HG02571 (cell line): ENCODE data around the gene ANKRD18B.
"Not testable (repeated sequence)": the region's sequence is repeated elsewhere in the genome, so short reads cannot be mapped to it uniquely, and the experiment has no call there.

Experiments
- ATAC-seq: cut with Tn5 transposase; IDR thresholded peaks from one replicate; pipeline ENCODE4 v1.9.1; 2021; ENCODE audit warnings: mild to moderate bottlenecking, moderate library complexity; ENCODE audit not compliant: unreplicated experiment

Gene ANKRD18B

DNA sequence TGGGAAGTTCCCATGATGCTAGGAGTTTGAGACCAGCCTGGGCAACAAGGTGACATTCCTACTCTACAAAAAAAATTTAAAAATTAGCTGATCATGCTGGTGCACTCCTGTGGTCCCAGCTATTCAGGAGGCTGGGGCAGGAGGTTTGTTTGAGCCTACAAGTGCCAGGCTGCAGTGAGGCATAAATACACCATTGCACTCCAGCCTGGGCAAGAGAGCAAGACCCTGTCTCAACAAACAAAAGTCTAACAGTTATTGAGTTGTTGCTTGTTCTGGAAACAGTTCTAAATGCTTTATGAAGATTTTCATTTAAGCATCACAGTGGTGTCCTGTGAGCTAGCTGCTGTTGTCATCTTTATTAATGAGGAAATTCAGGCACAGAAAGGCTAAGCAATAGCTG lies 4.0 kb downstream of the ANKRD18B start:
- not testable (repeated sequence) for ATAC-seq

DNA sequence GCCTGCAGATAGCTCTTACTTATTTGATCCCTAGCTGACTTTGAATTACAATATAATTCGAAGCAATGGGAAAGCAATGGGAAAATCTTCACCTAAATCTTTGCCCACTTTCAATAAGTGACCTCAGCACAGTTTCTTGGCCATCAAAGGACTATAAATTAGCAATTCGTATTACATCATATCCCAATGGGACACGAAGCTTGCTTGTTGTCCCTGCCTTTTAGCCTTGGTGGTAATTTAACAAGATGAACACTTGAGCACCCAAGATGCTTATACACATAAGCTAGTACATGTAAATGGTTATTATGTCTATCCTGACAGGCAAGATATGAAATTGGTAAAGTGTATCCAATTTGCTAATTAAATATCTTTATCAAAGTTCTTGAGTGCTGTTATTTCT lies 9.9 kb downstream of the ANKRD18B start:
- not testable (repeated sequence) for ATAC-seq

DNA sequence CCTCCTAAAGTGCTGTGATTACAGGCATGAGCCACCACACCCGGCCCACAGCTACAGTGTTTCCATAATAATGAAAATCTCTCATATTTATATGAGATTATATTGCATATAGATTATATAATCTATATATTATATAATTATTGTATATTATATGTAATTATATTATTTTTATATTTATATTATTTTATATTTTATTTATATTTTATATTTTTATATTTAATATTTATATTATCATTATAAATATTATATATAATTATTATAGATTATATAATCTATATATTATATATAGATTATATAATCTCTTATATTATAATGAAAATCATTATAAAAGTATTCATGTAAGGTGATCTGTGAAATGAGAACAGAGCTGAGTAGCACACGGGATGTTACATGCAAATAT lies 11.5 kb downstream of the ANKRD18B start:
- no peak for ATAC-seq

DNA sequence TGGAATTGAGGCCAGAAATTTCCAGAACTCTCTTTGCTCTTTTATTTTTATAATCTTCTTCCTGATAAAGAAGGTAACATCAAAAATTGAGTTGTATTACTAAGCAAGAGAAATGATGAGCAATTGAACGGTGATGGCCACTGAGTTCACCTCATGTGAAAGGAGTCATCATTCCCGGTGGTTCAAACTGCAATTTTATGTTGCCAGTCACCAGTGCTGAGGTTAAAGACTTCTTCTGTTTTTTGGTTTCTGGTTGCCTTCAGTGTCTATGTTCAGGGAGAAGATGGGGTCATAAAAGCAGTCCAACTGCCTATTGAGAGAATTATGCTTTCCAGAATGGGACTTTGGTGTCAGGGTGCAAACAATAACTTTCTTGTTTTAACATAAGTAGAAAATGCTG lies 19.4 kb downstream of the ANKRD18B start:
- ATAC-seq = not testable (repeated sequence)

DNA sequence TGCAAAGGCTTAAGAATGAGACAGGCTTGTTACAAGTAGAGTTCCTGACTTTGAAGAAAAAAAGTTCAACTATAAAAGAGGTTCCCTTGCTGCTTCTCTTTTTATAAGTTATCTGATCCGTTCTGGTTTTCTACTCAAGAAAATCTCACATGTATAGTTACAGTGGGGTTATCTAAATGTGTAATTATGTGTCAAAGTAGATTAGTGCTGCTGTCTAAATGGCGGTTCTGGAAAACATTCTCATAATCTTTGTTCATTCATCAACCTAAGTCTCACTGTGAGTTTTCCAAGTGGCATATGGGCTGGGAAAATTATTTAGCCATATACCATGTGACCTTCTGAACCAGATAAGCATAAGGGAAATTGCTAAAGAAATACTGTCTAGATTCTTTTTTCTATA lies 21.7 kb downstream of the ANKRD18B start:
- ATAC-seq = not testable (repeated sequence)

DNA sequence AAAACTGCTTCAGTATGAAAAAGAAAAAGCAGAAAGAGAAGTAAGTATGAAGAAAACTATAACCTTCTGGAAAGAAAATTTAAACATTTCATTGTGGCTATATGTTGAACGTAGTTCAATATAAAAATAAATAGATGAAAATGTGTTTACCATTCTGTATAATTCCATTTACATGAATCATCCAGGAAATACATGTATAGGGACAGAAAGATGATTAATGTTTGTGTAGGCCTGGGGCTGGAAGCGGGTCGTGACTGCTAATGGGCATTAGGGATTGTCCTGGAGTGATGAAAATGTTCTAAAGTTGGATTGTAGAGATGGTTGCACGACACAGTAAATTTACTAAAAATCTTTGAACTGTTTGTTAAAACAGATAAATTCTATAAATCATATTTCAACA lies 24.8 kb downstream of the ANKRD18B start:
- ATAC-seq = not testable (repeated sequence)

DNA sequence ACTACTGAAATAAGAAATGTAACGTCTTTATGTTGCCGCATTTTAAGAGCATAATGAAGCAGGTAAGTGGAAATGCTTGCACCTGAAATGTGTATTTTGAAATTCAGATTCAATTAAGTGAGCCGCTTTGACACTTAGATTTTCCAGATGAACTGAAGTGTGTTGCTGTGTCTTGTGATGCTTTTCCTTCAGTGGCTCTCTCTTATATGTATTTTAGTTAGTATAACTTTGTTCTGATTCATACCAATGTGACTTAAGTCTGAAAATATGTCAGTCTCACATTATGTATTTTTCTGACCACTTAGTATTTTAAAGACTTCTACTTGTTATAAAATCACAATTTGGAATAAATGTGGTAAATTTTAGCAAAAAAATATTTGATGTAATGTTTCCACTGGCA lies 25.4 kb downstream of the ANKRD18B start:
- not testable (repeated sequence) for ATAC-seq

DNA sequence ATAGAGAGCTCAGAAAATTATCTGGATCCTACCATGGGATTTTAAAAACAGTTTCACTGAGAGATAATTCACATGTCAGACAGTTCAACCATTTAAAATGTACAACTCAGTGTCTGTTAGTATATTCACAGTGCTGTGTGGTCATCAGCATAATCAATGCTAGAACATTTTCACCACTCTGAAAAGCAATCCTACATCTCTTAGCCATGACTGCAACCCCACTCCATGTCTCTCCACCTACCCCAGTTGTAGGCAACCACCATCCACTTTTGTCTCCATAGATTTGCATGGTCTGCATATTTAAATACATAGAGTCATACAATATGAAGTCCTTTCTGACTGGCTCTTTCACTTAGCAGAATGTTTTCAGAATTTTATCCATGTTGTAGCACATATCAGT lies 27.1 kb downstream of the ANKRD18B start:
- ATAC-seq = not testable (repeated sequence)

DNA sequence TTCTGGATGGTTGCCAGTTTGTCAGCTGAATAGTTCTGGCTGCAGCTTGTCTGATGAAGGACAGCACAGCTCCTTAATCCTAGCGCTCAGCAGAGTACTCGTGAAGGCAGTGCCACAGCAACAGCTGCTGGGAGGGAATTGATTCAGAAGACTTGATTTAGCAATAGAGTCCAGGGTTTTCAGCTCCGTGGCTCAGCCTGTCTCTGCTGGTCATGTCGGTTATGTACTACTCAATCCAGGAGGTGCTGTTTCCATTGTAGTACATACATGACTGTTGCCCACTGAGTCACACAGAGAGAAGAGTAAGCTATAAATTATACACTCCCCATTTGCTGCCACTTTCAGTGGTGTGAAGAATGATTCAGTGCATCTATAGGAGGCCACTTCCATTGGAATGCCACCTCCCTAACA lies 28.3 kb downstream of the ANKRD18B start:
- ATAC-seq = not testable (repeated sequence)

DNA sequence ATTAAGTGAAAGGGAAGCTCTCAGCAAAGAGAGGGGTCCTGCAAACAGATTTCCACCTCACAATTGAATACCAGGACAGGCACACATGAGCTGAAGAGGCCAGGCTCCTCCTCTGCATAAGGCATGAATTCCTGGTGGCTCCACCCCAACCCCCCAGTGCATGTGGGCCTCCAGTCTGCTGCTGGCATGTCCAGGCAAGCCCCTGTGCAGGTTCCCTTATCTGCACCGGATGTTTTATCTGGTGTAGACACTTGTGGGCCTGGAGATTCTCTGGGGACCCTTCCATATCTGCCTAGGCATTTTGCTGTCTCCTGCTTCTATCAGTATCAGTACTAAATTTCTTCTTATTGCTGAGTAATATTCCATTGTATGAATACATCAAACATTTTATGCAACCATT lies 36.2 kb downstream of the ANKRD18B start:
- not testable (repeated sequence) for ATAC-seq

DNA sequence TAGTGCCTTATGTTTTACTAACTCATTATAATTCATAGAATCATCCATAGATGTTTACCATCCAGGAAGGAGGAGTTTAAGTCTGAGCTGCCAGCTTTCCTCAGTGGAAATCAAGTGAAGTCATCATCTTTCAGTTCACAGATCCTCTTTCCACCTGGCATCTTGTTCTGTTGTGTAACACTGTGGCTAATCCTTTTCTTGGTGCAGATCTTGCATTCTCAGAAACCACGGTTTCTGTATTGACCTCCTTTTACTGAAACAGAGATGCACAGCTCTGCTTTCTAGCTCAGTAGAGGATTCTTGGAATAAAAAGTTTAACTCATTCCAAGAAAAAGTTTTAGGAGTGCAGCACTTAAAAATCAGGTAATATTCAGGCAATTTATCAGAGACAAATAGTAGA lies 38.1 kb downstream of the ANKRD18B start:
- ATAC-seq = not testable (repeated sequence)

DNA sequence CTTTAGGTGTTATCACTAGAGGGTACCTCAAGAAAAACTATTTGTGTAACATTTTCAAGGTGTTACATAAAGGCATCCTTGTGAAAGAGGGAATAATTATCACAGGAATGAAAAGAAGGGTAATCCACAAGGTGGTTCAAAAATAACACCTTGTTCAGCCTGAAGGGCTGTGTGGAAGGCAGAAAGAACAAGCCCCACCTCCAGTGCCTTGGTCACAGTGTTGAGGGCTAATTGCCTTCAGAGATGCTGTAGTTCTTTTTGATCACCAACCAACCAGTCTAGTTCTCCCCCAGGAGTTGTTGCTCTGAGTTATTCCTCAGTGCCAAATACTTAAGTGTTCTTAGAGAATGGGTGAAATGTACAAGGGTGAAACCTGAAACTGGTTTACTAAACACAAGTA lies 43.7 kb downstream of the ANKRD18B start:
- not testable (repeated sequence) for ATAC-seq

DNA sequence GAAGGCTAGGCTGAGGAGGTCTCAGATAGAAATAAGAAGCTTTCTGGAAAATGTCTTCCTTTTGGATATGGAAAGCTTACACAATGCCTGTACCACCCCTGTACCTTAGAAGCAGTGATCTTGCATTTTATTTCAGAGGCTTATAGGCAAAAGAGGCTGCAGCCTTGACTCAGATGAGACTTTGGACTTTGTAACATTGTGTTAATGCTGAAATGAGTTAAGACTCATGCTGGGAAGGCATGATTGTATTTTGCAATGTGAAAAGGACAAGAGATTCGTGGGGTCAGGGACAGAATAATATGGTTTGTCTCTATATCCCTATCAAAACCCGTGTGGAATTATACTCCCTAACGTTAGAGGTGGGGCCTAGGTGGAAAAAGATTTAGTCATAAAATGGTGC lies 53.7 kb downstream of the ANKRD18B start:
- ATAC-seq = not testable (repeated sequence)

DNA sequence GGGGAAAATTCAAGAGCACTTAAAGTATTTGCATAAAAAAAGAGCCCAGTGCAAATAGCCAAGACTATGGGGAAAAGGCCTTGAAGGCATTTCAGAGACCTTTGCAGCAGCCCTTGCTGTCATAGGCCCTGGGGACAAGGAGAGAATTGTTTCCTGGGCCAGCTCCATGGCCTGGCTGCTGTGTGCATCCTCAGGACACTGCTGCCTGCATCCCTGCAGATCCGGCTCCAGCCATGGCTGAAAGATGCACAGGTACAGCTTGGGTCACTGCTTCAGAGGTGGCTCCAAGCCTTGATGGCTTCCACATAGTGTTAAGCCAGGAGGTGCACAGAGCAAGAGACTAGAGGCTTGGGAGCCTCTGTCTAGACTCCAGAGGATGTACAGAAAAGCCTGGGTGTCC lies 55.9 kb downstream of the ANKRD18B start:
- not testable (repeated sequence) for ATAC-seq

DNA sequence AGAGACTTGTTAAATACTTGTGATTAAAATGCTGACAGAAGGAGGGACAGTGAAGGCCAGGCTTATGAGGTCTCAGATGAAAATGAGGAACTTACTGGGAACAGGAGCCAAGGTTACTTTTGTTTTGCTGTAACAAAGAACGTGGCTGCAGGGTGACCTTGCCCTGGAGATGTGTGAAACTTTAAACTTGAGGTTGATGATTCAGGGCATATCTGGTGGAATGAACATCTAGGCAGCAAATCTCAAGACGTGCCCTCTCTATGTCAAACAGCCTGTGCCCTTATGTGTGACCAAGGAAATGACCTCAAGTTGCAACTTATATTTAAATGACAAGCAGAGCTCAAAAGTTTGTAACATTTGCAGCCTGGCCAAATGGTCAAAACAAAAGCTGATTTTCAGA lies 58.6 kb downstream of the ANKRD18B start:
- not testable (repeated sequence) for ATAC-seq

DNA sequence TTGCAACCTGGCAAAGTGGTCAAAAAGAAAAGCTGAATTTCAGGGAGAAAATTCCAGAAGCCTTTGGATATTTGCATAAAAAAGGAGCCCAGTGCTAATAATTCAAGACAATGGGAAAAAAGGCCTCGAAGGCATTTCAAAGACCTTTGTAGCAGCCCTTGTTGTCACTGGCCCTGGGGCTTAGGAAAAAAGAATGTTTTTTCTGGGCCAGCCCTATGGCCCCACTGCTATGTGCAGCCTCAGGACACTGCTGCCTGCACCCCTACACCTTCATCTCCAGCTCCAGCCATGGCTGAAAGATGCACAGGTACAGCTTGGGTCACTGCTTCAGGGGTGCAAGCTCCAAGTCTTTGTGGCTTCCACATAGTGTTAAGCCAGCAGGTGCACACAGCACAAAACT lies 62.1 kb downstream of the ANKRD18B start:
- ATAC-seq = not testable (repeated sequence)

DNA sequence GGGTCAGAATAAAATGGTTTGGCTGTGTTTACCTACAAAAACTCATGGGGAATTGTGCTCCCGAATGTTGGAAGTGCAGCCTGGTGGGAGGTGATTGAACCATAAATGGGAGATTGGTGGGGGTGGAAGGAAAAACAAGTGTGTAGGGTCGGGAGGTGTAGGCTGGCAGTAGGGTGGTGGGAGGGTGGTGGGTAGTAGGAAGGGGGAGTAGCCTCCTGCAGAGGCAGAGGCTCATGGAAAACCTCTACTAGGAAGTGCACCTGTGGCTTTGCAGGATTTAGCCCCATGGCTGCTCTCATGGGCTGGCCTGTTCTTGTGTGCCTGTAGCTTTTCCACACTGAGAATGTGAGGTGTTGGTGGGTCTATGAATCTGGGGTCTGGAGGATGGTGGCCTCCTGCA lies 63.7 kb downstream of the ANKRD18B start:
- not testable (repeated sequence) for ATAC-seq

DNA sequence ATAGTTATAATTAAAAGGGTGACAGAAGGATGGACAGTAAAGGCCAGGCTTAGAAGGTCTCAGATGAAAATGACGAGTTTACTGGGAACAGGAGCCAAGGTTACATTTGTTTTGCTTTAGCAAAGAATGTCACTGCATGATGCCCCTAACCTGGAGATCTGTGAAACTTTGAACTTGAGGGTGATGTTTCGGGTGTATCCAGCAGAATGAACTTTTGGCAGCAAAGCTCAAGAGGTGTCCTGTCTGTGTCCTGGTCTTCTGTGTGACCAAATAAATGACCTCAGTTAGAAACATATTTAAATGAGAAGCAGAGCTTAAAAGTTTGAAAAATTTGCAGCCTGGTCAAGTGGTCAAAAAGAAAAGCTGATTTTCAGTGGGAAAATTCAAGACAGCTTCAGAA lies 64.8 kb downstream of the ANKRD18B start:
- not testable (repeated sequence) for ATAC-seq

DNA sequence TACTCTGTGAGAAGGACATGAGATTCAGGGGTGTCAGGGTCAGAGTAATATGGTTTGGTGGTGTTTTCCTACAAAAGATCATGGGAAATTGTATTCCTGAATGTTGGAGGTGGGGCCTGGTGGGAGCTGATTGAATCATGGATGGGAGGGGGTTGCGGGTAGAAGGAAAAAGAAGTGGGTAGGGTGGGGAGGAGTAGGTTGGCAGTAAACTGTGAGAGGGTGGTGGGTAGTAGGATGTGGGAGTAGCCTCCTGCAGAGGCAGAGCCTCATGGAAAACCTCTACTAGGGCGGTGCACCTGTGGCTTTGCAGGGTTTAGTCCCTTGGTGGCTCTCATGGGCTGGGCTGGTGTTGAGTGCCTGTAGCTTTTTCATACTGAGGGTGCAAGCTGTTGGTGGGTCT lies 66.8 kb downstream of the ANKRD18B start:
- not testable (repeated sequence) for ATAC-seq

DNA sequence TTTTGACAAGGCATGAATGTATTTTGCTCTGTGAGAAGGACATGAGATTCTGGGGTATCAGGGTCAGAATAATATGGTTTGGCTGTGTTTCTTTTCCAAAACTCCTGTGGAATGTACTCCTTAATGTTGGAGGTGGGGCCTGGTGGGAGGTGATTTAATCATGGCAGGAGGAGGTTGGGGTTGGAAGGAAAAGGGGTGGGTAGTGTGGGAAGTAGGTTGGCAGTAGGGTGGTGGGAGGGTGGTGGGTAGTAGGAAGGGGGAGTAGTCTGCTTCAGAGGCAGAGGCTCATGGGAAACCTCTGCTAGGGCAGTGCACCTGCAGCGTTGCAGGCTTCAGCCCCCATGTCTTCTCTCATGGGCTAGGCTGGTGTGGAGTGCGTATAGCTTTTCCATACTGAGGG lies 72.9 kb downstream of the ANKRD18B start:
- ATAC-seq = not testable (repeated sequence)

DNA sequence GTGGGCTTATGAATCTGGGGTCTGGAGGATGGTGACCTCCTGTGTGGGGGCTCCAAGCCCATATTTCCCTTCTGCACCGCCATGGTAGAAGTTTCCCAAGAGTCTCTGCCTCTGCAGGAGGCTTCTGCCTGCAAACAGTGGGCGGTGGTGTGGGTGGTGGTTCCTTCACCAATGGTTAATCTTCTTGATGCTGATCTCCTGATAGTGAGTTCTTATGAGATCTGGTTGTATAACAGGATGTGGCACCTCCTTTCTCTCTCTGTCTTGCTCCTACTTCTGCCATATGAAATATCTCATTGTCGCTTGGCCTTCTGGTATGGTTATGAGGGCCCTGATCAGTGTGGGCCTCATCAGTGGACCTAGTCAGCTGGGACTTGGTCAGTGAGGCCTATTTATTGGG lies 73.3 kb downstream of the ANKRD18B start:
- ATAC-seq = not testable (repeated sequence)

DNA sequence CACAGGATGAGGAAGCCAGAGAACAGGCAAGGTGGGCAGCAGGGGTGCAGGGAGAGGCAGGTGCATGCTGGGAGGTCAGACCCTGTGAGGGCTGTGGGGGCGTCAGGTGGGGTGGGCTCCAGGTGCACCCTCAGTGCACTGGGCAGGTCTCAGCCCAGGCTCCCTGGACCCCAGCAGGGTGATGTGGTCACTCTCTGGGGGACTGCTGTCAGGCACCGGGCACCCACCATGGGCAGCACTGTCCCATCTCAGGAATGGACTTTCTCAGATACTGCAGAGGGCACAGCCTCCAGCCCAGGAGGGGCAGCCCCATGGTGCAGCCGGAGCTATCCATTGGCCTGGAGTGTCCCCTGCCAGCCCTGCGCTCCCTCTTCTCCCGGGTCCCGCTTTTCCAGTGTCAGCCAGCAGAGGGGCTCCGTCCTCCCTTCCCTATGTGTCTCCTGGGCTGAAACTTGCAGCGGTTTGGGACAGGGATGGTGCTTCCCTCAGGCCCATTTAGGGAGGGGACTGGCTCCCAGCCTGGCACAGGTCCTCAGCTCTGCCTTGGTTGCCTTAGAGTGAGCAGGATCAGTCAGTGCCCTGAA lies 74.8 kb downstream of the ANKRD18B start:
- ATAC-seq = not testable (repeated sequence)

DNA sequence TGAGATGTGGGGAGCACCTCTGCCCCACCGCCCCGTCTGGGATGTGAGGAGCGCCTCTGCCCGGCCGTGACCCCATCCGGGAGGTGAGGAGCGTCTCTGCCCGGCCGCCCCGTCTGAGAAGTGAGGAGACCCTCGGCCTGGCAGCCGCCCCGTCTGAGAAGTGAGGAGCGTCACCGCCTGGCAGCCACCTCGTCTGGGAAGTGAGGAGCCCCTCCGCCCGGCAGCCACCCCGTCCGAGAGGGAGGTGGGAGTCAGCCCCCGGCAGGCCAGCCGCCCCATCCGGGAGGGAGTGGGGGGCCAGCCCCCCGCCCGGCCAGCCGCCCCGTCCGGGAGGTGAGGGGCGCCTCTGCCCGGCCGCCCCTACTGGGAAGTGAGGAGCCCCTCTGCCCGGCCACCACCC lies 76.9 kb downstream of the ANKRD18B start:
- ATAC-seq = not testable (repeated sequence)
